Mucosa of rectum (tissue), 2 donors: ENCODE data around the gene LURAP1L.
A peak's percentile ranks its signal among the peaks of the same experiment; 100 is the strongest.

ENCODE experiments used
- H3K27ac ChIP-seq, 2 donors: one replicate each; pipeline ENCODE4 v1.7.0; 2013; ENCODE audit warnings: inconsistent platforms in 2 of 2, low read depth in 2 of 2, low read length in 2 of 2
- H3K27me3 ChIP-seq, 2 donors: one replicate each; pipeline ENCODE4 v1.7.0; 2013; ENCODE audit warnings: low read length in 2 of 2; ENCODE audit not compliant: control insufficient read depth in 2 of 2, insufficient read depth in 2 of 2
- H3K36me3 ChIP-seq, 2 donors: one replicate each; pipeline ENCODE4 v1.7.0; 2013; ENCODE audit warnings: low read length in 2 of 2; ENCODE audit not compliant: control insufficient read depth in 2 of 2, insufficient read depth in 2 of 2
- H3K4me1 ChIP-seq, 2 donors: one replicate each; pipeline ENCODE4 v1.7.0; 2013; ENCODE audit warnings: low read length in 2 of 2, mild to moderate bottlenecking in 1 of 2; ENCODE audit not compliant: control insufficient read depth in 2 of 2, insufficient read depth in 2 of 2
- H3K4me3 ChIP-seq, 2 donors: one replicate each; pipeline ENCODE4 v1.7.0; 2013; ENCODE audit warnings: low read length in 2 of 2
- H3K9ac ChIP-seq, 2 donors: one replicate each; pipeline ENCODE4 v1.7.0; 2013; ENCODE audit warnings: low read length in 2 of 2, low read depth in 1 of 2, mild to moderate bottlenecking in 1 of 2
- H3K9me3 ChIP-seq, 2 donors: one replicate each; pipeline ENCODE4 v1.7.0; 2013; ENCODE audit warnings: low read length in 2 of 2; ENCODE audit not compliant: control insufficient read depth in 2 of 2
- donor health status: healthy.
- donor health status: Normal muscosa, but diverticular disease.

The LURAP1L gene, protein sequence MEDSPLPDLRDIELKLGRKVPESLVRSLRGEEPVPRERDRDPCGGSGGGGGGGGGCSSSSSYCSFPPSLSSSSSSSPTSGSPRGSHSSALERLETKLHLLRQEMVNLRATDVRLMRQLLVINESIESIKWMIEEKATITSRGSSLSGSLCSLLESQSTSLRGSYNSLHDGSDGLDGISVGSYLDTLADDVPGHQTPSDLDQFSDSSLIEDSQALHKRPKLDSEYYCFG

DNA sequence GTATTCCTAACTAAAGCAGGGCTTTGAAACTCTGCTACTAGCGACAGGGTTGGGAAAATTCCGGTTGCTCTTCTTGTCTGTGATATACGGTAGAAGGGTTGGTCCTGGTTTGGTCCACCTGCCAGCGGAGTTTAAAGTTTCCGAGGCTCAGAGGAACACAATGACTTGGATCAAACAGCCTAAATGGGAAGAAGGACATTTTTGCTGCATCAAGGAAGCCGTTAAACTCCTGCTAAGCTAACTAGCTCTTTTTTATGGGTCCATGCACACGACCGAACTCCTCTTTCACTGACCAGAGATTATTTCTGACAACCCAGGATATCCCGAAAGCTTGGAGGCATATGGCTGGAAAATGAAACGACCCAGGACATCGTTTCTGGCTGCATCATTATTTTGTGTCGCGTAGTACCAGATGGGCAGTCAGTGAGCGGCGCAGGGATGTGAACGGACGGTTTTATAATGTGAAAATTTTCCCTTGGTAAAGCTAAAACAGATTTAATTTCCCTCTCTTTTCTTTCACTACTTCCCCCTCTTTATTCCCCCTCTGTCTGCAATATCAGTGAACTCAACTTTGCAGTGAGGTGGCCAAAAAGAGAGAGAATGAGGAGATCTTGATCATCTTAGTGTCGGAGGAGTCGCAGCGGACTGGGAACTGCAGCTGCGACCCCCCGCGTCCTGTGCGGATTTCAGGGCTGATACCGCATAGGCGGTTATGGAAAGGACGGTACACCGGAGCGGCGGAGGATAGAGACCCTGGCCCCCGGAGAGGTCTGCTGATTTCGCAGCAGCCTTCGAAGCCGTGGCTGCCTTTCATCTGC lies at the start of gene LURAP1L:
TSS of gene LURAP1L (plus strand) at position 160 of the 818 bp plus-strand sequence. CDS start 696 bp downstream, outside the sequence.
- Histone ChIP-seq H3K9me3 (no peaks in the 10 kb centered on the region), H3K4me3 (peak within 1 kb of the TSS; percentile 95 to 98), H3K27ac (peak within 1 kb of the TSS; percentile 93 to 97), H3K9ac (peak within 1 kb of the TSS; percentile 79 to 87), H3K27me3 (no peaks in the 10 kb centered on the region), H3K4me1 (peaks cover 0 to 21% of the 10 kb centered on the region in 2 donors), H3K36me3 (no peaks in the 10 kb centered on the region)

DNA sequence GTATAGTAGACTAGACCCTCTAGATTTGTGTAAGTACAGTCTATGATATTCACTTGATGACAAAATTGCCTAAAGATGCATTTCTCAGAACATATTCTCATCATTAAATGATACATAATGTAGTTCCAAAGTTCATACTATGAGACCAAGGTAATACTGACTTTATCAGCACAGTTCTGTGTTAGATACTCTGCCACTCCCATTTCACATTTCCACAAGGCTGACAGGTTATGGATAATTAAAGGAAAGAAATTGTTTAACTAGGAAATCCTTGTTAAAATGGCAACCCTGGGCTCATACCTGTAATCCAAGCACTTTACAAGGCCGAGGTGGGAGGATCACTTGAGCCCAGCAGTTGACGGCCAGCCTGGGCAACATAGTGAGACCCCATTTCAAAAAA lies 48.0 kb upstream of the LURAP1L start:
- H3K4me1 ChIP-seq = peaks cover 0 to 5% of the 10 kb centered on the region in 2 donors
- no peaks in the 10 kb centered on the region for H3K27me3 ChIP-seq

DNA sequence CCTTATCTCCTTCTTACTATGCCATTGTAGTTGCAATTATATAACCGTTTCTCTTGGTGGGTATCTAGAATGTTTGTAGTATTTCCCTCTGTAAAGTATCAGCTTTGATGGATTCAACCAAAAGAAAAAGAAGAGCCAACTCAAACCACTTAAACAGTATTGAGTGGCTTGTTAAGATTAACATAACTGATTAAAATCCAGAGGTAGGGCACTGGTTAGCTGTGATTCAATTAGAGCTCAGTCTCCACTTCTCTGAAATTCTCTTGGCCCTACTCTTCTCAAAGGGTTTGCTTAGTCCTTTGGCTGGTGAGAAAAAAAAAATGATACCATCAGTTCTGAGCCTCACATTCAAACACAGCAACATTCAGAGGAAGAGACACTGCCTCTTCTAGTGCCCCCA lies 44.6 kb upstream of the LURAP1L start:
- H3K4me3 ChIP-seq = no peak overlapping the region
- H3K27me3 ChIP-seq = no peaks in the 10 kb centered on the region
- peaks cover 0 to 5% of the 10 kb centered on the region in 2 donors for H3K4me1 ChIP-seq

More for the DNA sequence above, 48.0 kb upstream of the LURAP1L start:
- Histone ChIP-seq H3K9me3 (no peaks in the 10 kb centered on the region), H3K36me3 (no peaks in the 10 kb centered on the region), H3K27ac (no peak overlapping the region), H3K9ac (no peak overlapping the region), H3K4me3 (no peak overlapping the region)

DNA sequence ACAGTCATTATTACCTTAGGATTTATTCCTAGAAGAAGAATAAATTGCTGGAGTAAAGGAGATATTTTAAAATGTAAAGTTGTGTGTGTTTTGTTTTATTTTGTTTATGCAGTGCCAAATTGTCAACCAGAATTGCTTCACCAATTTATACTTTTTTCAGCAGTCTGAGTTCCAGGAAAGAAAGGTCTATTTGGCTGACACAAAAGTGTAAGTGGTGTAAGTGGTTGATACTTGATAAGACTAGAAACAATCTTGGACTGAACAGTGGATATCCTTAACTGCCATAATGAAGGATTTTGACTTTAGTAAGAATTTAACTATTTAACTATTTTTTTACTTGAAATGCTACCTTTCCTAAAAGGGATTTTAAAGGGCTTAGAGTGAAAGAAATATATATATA lies 43.9 kb upstream of the LURAP1L start:
- Histone ChIP-seq H3K36me3 (no peaks in the 10 kb centered on the region), H3K27ac (no peak overlapping the region), H3K27me3 (no peaks in the 10 kb centered on the region), H3K4me1 (peaks cover 0 to 4% of the 10 kb centered on the region in 2 donors), H3K9ac (no peak overlapping the region), H3K4me3 (no peak overlapping the region), H3K9me3 (peaks cover 0 to 6% of the 10 kb centered on the region in 2 donors)

More for the DNA sequence above, 44.6 kb upstream of the LURAP1L start:
- Histone ChIP-seq H3K9ac (no peak overlapping the region), H3K9me3 (peaks cover 0 to 6% of the 10 kb centered on the region in 2 donors), H3K36me3 (no peaks in the 10 kb centered on the region), H3K27ac (no peak overlapping the region)

DNA sequence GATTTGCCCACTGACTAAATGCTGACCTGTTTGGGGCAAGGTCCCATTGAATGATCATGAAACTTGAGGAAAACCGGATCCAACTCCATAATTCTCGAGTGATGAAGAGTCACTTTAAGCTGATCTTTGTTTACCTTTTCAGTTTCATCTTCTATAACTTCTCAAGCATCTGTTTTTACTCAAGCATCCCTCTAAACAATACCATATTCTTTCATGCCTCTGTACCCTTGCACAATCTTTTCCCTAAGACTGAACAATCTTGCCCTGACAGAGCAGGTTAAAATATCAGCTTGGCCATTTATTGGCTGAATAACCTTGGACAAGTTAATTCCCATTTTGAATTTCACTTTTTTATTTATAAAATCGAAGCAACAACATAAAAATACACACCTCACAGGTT lies 41.8 kb upstream of the LURAP1L start:
- H3K27ac ChIP-seq = no peak overlapping the region
- no peaks in the 10 kb centered on the region for H3K36me3 ChIP-seq
- peaks cover 0 to 6% of the 10 kb centered on the region in 2 donors for H3K9me3 ChIP-seq
- H3K9ac ChIP-seq = no peak overlapping the region
- no peaks in the 10 kb centered on the region for H3K27me3 ChIP-seq
- H3K4me1 ChIP-seq = no peaks in the 10 kb centered on the region
- no peak overlapping the region for H3K4me3 ChIP-seq

DNA sequence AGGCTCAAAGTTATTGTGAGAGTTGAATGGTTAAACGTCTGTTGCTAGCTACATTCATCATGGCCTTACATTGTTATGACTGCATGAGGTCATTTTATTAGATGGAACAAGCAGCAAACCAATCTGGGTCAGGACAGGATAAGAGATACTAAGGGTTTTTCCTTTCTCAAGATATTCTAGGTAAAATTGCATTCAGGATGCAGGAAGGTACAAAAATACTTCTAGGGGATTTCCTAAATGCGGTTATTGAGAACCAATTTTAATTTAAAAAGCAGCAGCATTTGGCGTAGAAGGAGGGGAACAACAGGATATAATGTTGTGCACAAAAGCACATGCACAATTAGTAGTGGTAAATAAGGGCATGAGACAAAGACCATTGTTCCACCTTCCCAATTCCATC lies 39.2 kb upstream of the LURAP1L start:
- Histone ChIP-seq H3K27ac (no peak overlapping the region), H3K4me3 (no peak overlapping the region), H3K9ac (no peak overlapping the region), H3K4me1 (no peaks in the 10 kb centered on the region), H3K27me3 (no peaks in the 10 kb centered on the region), H3K9me3 (peaks cover 0 to 6% of the 10 kb centered on the region in 2 donors), H3K36me3 (no peaks in the 10 kb centered on the region)

DNA sequence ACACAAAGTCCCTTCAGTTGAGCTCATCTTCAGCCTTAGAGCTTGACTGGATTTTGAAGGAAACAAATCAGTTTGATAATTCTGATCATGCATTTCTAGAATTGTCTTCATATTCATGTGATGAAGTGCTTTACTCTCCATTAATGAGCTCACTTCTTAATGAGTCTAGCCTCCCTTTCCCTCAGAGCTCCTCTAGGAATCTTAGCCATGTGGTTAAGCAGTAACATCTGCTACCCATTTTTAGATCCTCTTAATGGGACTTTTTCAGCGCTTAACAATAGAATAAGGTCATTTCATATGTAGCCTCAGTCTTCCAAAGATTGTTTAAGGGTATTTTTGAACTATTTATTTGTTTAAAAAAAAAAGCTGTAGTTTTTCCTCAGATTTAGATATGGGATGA lies 36.9 kb upstream of the LURAP1L start:
- H3K4me1 ChIP-seq = no peaks in the 10 kb centered on the region
- no peaks in the 10 kb centered on the region for H3K27me3 ChIP-seq
- no peak overlapping the region for H3K9ac ChIP-seq
- H3K27ac ChIP-seq = no peak overlapping the region
- no peak overlapping the region for H3K4me3 ChIP-seq
- H3K36me3 ChIP-seq = no peaks in the 10 kb centered on the region
- H3K9me3 ChIP-seq = peaks cover 0 to 6% of the 10 kb centered on the region in 2 donors

DNA sequence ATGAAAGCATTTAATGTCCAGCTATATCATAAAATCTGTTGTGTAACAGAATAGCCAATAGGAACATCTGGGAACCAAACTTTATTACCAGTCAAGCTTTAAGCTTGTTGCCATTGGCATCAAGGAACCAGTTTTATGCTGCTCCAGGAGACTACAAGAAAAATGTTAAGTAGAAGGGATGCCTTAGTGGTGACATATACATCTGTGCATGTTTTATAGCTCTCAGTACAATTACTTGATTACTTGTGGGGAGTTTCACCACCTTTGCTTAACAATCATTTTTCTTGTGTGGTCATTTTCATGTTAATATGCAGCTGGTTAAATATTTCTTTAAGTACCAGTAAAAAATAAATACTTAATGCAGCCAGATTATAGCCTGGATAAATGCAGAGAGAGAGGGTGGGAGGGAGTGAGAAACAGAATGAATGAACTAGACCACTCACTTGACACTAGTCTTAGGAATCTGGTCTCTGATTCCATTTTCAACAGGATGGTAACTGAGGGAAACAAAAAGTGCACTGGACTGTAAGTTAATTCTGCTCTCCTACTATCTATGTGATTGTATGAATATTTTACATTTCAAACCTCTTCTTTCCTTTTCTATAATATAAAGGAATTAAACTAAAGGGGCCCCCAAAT lies 35.7 kb upstream of the LURAP1L start:
- H3K36me3 ChIP-seq = no peaks in the 10 kb centered on the region
- H3K9me3 ChIP-seq = peaks cover 0 to 4% of the 10 kb centered on the region in 2 donors
- H3K9ac ChIP-seq = no peak overlapping the region
- no peak overlapping the region for H3K4me3 ChIP-seq
- no peaks in the 10 kb centered on the region for H3K27me3 ChIP-seq
- H3K4me1 ChIP-seq = no peaks in the 10 kb centered on the region
- H3K27ac ChIP-seq = no peak overlapping the region

DNA sequence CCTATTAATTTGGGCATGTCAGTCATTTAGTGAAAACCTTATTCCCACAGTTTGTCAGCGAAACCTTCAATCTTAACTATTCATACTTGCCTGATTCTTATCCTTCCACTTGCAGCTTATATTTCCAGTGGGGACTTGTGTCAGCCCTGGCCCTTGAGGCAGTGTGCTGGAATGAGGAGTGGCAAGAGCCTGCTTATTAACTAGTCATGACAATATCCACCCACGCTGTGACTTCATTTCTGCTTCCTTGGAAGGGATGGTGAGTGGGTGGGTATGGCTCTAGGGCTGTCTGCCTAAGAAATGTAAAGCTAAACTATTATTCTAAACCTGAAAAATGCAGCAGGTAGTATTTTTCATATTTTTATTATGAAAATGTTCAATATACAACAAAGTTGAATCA lies 34.0 kb upstream of the LURAP1L start:
- Histone ChIP-seq H3K9ac (no peak overlapping the region), H3K4me1 (no peaks in the 10 kb centered on the region), H3K9me3 (no peaks in the 10 kb centered on the region), H3K27me3 (no peaks in the 10 kb centered on the region), H3K36me3 (no peaks in the 10 kb centered on the region), H3K4me3 (no peak overlapping the region), H3K27ac (no peak overlapping the region)

DNA sequence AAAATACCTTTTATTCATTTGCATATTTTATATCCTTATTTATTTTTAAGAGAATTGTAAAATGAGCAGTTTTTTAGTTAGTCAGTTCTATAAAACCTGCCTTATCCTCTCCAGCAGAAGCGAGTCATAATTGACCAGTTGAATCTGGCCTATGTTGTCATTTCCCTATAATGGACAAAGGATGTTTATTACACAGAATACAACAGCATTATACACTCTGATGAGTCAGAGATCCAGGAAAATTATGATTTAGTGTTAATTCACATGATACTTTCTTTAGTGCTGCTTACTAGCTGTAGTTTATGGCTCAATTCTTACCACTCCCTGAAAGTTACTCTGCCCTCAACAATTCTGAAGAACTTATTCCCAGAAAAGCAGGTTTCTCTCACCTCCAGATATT lies 26.8 kb upstream of the LURAP1L start:
- Histone ChIP-seq H3K4me3 (no peak overlapping the region), H3K9me3 (no peaks in the 10 kb centered on the region), H3K4me1 (peaks cover 4 to 11% of the 10 kb centered on the region in 2 donors), H3K9ac (no peak overlapping the region), H3K27ac (peak overlapping the region; percentile 48 to 70), H3K27me3 (no peaks in the 10 kb centered on the region), H3K36me3 (no peaks in the 10 kb centered on the region)
